ENCODE data around the gene RANBP6.

RANBP6 gene

GRCh38 chr9:6007058-6007769 lies 8.2 kb downstream of the RANBP6 start:
- peak; percentile 90 for DNase-seq

DNA sequence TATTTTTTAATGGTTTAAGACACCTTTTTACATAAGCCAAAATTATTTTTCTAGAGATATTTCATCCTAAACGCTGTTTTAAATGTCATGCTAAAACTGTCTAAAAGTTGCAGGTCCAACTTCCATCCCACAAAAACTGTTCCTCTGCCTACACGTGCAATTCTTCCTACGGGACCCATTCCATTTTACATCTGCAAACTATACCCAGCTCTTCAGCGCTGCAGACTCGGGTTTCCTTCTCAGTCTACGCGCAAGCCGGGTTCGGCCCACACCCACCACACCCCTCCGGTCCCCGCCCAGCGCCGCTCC lies 8.7 kb downstream of the RANBP6 start:
- no peak for DNase-seq

GRCh38 chr9:6000955-6001354 lies 14.5 kb downstream of the RANBP6 start:
- no peak for DNase-seq

GRCh38 chr9:5999443-6000101 lies 15.9 kb downstream of the RANBP6 start:
- no peak for DNase-seq

- DNase-seq: no peak
These were observed 20.9 kb downstream of the RANBP6 start for GRCh38 chr9:5994493-5994892.

GRCh38 chr9:5988265-5988664 lies 27.2 kb downstream of the RANBP6 start:
- DNase-seq: no peak

- DNase-seq: no peak
These were observed 32.4 kb downstream of the RANBP6 start for GRCh38 chr9:5983042-5983441.

- no peak for DNase-seq
These were observed 33.1 kb downstream of the RANBP6 start for GRCh38 chr9:5982317-5982716.

DNA sequence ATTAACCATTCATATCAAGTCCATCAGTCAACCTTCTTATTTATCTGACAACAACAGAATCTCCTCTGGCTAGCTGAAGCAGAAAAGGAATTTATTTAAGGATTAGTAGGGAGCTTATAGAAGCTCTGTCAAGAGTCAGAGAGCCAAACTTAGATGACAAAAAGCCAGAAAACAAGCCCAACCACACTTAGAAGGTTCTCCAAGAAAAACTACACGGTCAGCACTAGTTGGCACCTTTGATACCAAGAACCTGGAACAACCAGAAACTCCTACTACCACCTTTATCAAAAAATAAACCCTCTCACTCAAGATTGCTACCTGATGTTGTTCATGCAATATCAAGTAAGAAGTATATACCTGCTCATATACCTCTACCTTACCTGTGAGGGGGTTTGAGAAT lies 36.9 kb downstream of the RANBP6 start:
- no peak for DNase-seq

DNA sequence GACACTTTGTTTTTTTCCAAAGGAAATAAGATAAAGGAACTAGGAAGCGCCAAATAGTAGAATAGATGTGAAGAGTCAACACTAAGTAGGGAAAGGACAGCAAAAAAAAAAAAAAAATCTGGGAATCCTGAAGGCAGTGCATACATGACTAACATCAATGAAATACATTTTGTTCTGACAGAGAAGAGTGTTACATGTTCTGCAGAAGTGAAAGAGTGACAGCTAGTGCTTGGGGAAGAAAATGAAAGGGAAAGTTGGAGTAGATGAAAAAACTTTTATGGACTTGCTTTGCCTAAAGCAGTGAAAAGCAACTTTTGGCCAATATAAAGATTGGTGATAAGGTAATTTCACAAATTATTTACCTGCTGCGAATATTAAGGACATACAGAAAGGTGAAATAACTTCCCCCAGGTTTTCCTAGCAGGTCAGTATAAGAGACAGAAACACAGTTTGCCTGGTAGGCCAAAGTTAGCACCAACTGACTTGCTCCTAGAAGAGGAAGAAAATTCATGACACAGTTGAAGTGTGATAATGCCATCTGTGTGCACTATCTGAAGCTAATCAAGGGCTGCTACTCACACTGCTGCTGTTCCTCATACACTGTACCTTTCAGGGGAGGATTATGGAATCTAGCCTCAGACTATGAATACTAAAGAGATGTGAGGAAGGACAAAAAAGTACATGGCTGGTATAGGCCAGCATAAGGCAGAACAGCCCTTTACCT lies 38.6 kb downstream of the RANBP6 start:
- no peak for DNase-seq

GRCh38 chr9:5971740-5972139 lies 43.7 kb downstream of the RANBP6 start:
- no peak for DNase-seq

Data from eye (tissue), 1 donor.